Coronary artery (tissue), 2 donors: ENCODE measurements around the gene MEIS2.

Source experiments
- DNase-seq: peaks from one replicate; pipeline ENCODE4 v3.0.0-alpha.2; 2017; ENCODE audit warnings: low spot score
- H3K27ac ChIP-seq, 2 donors: fragments of 200-600 bp; sonication (generic); one replicate each; pipeline ENCODE4 v1.5.1; 2016 to 2019
- H3K4me3 ChIP-seq: fragments of 200-600 bp; sonication (generic); 2 replicates; pipeline ENCODE4 v1.5.1; 2016; ENCODE audit warnings: mild to moderate bottlenecking, moderate library complexity
- TF ChIP-seq, protein P1 (sequence below): fragments of 200-600 bp; sonication (generic); IDR thresholded peaks from one replicate; pipeline ENCODE4 v1.5.1; 2019; ENCODE audit warnings: antibody characterized with exemption

Gene MEIS2

DNA sequence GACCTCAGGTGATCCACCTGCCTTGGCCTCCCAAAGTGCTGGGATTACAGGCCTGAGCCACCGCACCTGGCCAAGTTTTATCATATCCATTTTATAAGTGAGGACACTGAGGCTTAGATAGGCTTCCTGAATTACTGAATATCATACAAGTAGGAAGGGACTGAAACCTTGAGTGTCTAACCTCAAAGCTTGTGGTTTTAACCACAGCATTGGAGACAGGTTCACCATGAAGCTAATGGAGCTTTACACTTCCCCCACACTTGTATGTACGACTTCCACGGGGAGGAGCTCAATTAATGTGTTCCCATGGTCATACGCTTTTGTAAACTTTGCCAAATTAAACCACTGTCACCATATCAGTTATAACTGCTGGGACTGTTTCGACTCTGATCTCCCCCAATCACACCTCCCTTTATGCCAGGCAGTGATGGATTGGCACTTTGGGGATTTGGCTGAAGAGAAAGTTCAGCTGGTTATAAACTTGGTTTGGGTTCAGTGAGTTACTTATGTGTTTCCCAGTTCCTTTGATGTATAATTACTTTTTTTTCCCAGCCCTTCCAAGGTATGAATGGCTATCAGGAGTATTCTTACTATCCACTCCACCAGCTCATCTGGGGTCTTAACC lies 38.4 kb upstream of the MEIS2 start:
- H3K4me3 ChIP-seq, result no peak overlapping the region
- H3K27ac ChIP-seq, result no peak overlapping the region
- TF ChIP-seq, protein P1, sequence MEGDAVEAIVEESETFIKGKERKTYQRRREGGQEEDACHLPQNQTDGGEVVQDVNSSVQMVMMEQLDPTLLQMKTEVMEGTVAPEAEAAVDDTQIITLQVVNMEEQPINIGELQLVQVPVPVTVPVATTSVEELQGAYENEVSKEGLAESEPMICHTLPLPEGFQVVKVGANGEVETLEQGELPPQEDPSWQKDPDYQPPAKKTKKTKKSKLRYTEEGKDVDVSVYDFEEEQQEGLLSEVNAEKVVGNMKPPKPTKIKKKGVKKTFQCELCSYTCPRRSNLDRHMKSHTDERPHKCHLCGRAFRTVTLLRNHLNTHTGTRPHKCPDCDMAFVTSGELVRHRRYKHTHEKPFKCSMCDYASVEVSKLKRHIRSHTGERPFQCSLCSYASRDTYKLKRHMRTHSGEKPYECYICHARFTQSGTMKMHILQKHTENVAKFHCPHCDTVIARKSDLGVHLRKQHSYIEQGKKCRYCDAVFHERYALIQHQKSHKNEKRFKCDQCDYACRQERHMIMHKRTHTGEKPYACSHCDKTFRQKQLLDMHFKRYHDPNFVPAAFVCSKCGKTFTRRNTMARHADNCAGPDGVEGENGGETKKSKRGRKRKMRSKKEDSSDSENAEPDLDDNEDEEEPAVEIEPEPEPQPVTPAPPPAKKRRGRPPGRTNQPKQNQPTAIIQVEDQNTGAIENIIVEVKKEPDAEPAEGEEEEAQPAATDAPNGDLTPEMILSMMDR, result no peak
- no peak for DNase-seq

DNA sequence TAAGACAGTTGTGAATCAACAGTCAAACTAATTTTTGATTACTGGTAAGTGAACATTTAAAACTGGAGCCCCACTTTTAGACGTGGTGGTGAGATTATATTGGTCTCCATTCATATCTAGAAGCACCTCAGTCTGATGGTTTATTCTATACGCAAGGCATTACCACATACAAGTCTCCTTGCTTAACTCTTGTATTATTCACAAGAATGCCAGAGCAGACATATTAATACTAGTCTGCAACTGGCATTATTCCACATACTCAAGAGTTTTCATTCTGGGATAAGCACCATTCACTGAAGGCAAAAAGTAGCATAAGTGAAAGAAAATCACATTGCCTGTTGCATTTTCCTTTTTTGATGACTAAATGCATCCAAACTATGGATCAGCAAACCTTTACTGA lies 36.9 kb upstream of the MEIS2 start:
- TF ChIP-seq, protein P1, result no peak
- Histone ChIP-seq H3K27ac (no peak overlapping the region), H3K4me3 (no peak overlapping the region)
- DNase-seq, result no peak

GRCh38 chr15:37136666-37137065 lies 36.3 kb upstream of the MEIS2 start:
- Histone ChIP-seq H3K27ac (no peak overlapping the region), H3K4me3 (no peak overlapping the region)
- TF ChIP-seq, protein P1, result no peak
- no peak for DNase-seq

DNA sequence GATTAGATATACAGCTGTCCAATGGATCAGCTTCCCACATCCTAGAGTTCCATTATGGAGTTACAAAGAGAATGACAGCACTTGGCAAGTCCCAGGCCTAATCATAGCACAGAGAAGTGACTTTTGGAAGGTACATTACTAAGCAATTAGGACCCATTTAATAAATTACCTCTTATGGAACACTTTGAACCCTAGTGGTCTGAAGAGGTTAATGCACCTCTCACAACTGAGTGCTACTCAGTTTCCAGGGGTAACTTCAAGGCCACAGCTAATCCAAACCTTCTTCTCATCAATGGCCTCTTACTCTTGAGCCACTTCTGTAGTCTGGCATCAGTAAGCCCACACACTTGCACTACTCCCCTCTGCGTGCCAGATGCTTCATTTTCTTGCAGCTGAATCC lies 34.9 kb upstream of the MEIS2 start:
- no peak for DNase-seq
- TF ChIP-seq, protein P1, result no peak
- no peak overlapping the region for H3K4me3 ChIP-seq
- H3K27ac ChIP-seq, result no peak overlapping the region

DNA sequence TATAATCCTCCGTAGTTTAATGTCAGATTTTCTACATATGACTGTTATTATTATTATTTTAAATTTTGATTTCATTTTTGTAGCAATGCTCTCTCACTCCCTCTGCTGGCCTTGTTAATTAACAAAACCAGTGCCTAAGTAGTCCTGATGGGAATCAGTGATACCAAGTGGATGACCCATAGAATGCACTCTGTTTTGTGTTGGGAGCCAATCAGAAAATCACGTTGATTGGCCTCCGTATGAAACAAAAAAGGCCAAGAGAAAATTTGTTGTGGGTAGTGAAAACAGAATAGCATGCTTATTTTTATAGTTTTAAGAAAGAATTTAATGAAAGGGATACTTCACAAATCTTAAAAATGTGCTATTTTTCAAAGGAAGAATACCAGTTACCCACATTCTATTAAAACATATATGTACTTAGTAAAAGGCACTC lies 34.4 kb upstream of the MEIS2 start:
- Histone ChIP-seq H3K4me3 (no peak overlapping the region), H3K27ac (no peak overlapping the region)
- TF ChIP-seq, protein P1, result peak; percentile 57
- no peak for DNase-seq

GRCh38 chr15:37134244-37134643 lies 33.9 kb upstream of the MEIS2 start:
- Histone ChIP-seq H3K4me3 (no peak overlapping the region), H3K27ac (no peak overlapping the region)
- DNase-seq, result no peak

GRCh38 chr15:37133602-37134001 lies 33.3 kb upstream of the MEIS2 start:
- no peak overlapping the region for H3K27ac ChIP-seq
- H3K4me3 ChIP-seq, result no peak overlapping the region
- TF ChIP-seq, protein P1, result no peak
- DNase-seq, result no peak

More at GRCh38 chr15:37134244-37134643, 33.9 kb upstream of the MEIS2 start:
- TF ChIP-seq, protein P1, result no peak
